ENCODE measurements around the gene NSMF. TPM values are rescaled to one million over a fixed set of nuclear protein-coding genes. Genes with fewer than 3 reads are reported as not detected.

NSMF gene
- polyA plus RNA-seq, 4 donors: 25.4 to 76.9 (median 45.6) TPM

GRCh38 chr9:137441289-137441934 is 17.7 kb downstream of the NSMF start, which contains the start of gene ENTPD8:
ENTPD8 (minus strand) TSS chr9:137441357; CDS start chr9:137438285, 3,072 bp downstream.
- peaks cover 0 to 5% (median 0%) of the 10 kb centered on the region in 3 donors for H3K27me3 ChIP-seq (ENCODE audit: control insufficient read depth in 3 of 3, insufficient read depth in 3 of 3, low read length in 3 of 3)
- 1 to 2% (median 1%) methylated on average over 43 to 62 of the region's 62 CpGs for WGBS, 3 donors
- H3K4me1 ChIP-seq (ENCODE audit: control insufficient read depth in 3 of 3, insufficient read depth in 2 of 3, low read depth in 1 of 3, low read length in 2 of 3): peaks cover 0 to 18% (median 0%) of the 10 kb centered on the region in 3 donors
- no peaks in the 10 kb centered on the region for H3K36me3 ChIP-seq (ENCODE audit: control insufficient read depth in 3 of 3, insufficient read depth in 2 of 3, low read depth in 1 of 3, low read length in 3 of 3)
- no peaks in the 10 kb centered on the region for H3K9me3 ChIP-seq (ENCODE audit: control insufficient read depth in 2 of 2, insufficient read depth in 1 of 2, low read depth in 1 of 2, low read length in 1 of 2)
- peak within 1 kb of the TSS in 2 of 3 donors; percentile 45 to 71 for H3K27ac ChIP-seq (ENCODE audit: low read depth in 1 of 3, low read length in 2 of 3)
- DNase-seq (peak; percentile 90 to 96), FAIRE-seq (no peak)
- peak within 1 kb of the TSS; percentile 5 to 37 (median 35) for H3K4me3 ChIP-seq (ENCODE audit: low read depth in 1 of 3, low read length in 3 of 3)

GRCh38 chr9:137439158-137439714 is 19.9 kb downstream of the NSMF start:
- H3K4me1 ChIP-seq (ENCODE audit: control insufficient read depth in 3 of 3, insufficient read depth in 2 of 3, low read depth in 1 of 3, low read length in 2 of 3): peaks cover 0 to 5% (median 0%) of the 10 kb centered on the region in 3 donors
- peaks cover 0 to 13% (median 0%) of the 10 kb centered on the region in 3 donors for H3K36me3 ChIP-seq (ENCODE audit: control insufficient read depth in 3 of 3, insufficient read depth in 2 of 3, low read depth in 1 of 3, low read length in 3 of 3)
- H3K9me3 ChIP-seq (ENCODE audit: control insufficient read depth in 2 of 2, insufficient read depth in 1 of 2, low read depth in 1 of 2, low read length in 1 of 2): no peaks in the 10 kb centered on the region
- H3K4me3 ChIP-seq (ENCODE audit: low read depth in 1 of 3, low read length in 3 of 3): peak overlapping the region in 1 of 3 donors; percentile 4
- no peaks in the 10 kb centered on the region for H3K27me3 ChIP-seq (ENCODE audit: control insufficient read depth in 3 of 3, insufficient read depth in 3 of 3, low read length in 3 of 3)
- FAIRE-seq (no peak), DNase-seq (no peak)
- 21 to 64% (median 44%) methylated on average over 18 of the region's 18 CpGs for WGBS, 3 donors
- H3K27ac ChIP-seq (ENCODE audit: low read depth in 1 of 3, low read length in 2 of 3): no peak overlapping the region

GRCh38 chr9:137438591-137439157 is 20.5 kb downstream of the NSMF start:
- FAIRE-seq: no peak
- no peaks in the 10 kb centered on the region for H3K27me3 ChIP-seq (ENCODE audit: control insufficient read depth in 3 of 3, insufficient read depth in 3 of 3, low read length in 3 of 3)
- peaks cover 0 to 5% (median 0%) of the 10 kb centered on the region in 3 donors for H3K4me1 ChIP-seq (ENCODE audit: control insufficient read depth in 3 of 3, insufficient read depth in 2 of 3, low read depth in 1 of 3, low read length in 2 of 3)
- WGBS, 3 donors: 34 to 78% (median 44%) methylated on average over 18 to 22 of the region's 22 CpGs
- H3K9me3 ChIP-seq (ENCODE audit: control insufficient read depth in 2 of 2, insufficient read depth in 1 of 2, low read depth in 1 of 2, low read length in 1 of 2): no peaks in the 10 kb centered on the region
- H3K4me3 ChIP-seq (ENCODE audit: low read depth in 1 of 3, low read length in 3 of 3): peak overlapping the region in 1 of 3 donors; percentile 4
- H3K36me3 ChIP-seq (ENCODE audit: control insufficient read depth in 3 of 3, insufficient read depth in 2 of 3, low read depth in 1 of 3, low read length in 3 of 3): peaks cover 0 to 19% (median 0%) of the 10 kb centered on the region in 3 donors
- no peak overlapping the region for H3K27ac ChIP-seq (ENCODE audit: low read depth in 1 of 3, low read length in 2 of 3)
- no peak for DNase-seq

- Histone ChIP-seq H3K27me3 (ENCODE audit: control insufficient read depth in 3 of 3, insufficient read depth in 3 of 3, low read length in 3 of 3) (no peaks in the 10 kb centered on the region), H3K36me3 (ENCODE audit: control insufficient read depth in 3 of 3, insufficient read depth in 2 of 3, low read depth in 1 of 3, low read length in 3 of 3) (peaks cover 0 to 24% (median 0%) of the 10 kb centered on the region in 3 donors), H3K27ac (ENCODE audit: low read depth in 1 of 3, low read length in 2 of 3) (peak overlapping the region in 1 of 3 donors; percentile 9), H3K4me1 (ENCODE audit: control insufficient read depth in 3 of 3, insufficient read depth in 2 of 3, low read depth in 1 of 3, low read length in 2 of 3) (peaks cover 0 to 5% (median 0%) of the 10 kb centered on the region in 3 donors), H3K9me3 (ENCODE audit: control insufficient read depth in 2 of 2, insufficient read depth in 1 of 2, low read depth in 1 of 2, low read length in 1 of 2) (no peaks in the 10 kb centered on the region), H3K4me3 (ENCODE audit: low read depth in 1 of 3, low read length in 3 of 3) (peak overlapping the region in 1 of 3 donors; percentile 13)
- DNase-seq: peak in 1 of 2 donors; percentile 36
- no peak for FAIRE-seq
- 27 to 76% (median 43%) methylated on average over 38 to 40 of the region's 40 CpGs for WGBS, 3 donors
Observed at GRCh38 chr9:137437691-137438590, 21.2 kb downstream of the NSMF start.

- peak overlapping the region in 1 of 3 donors; percentile 47 for H3K27ac ChIP-seq (ENCODE audit: low read depth in 1 of 3, low read length in 2 of 3)
- H3K4me1 ChIP-seq (ENCODE audit: control insufficient read depth in 3 of 3, insufficient read depth in 2 of 3, low read depth in 1 of 3, low read length in 2 of 3): peaks cover 0 to 1% (median 0%) of the 10 kb centered on the region in 3 donors
Observed at GRCh38 chr9:137436761-137437600, 22.2 kb downstream of the NSMF start.

GRCh38 chr9:137435980-137436760 is 23.0 kb downstream of the NSMF start:
- Histone ChIP-seq H3K36me3 (ENCODE audit: control insufficient read depth in 3 of 3, insufficient read depth in 2 of 3, low read depth in 1 of 3, low read length in 3 of 3) (peaks cover 0 to 33% (median 0%) of the 10 kb centered on the region in 3 donors), H3K27ac (ENCODE audit: low read depth in 1 of 3, low read length in 2 of 3) (peak overlapping the region in 1 of 3 donors; percentile 47), H3K4me3 (ENCODE audit: low read depth in 1 of 3, low read length in 3 of 3) (peak overlapping the region in 1 of 3 donors; percentile 16), H3K4me1 (ENCODE audit: control insufficient read depth in 3 of 3, insufficient read depth in 2 of 3, low read depth in 1 of 3, low read length in 2 of 3) (no peaks in the 10 kb centered on the region), H3K27me3 (ENCODE audit: control insufficient read depth in 3 of 3, insufficient read depth in 3 of 3, low read length in 3 of 3) (no peaks in the 10 kb centered on the region), H3K9me3 (ENCODE audit: control insufficient read depth in 2 of 2, insufficient read depth in 1 of 2, low read depth in 1 of 2, low read length in 1 of 2) (no peaks in the 10 kb centered on the region)
- peak in 1 of 2 donors; percentile 83 for DNase-seq
- FAIRE-seq: no peak
- 14 to 63% (median 32%) methylated on average over 40 to 42 of the region's 42 CpGs for WGBS, 3 donors

More at GRCh38 chr9:137436761-137437600, 22.2 kb downstream of the NSMF start:
- H3K9me3 ChIP-seq (ENCODE audit: control insufficient read depth in 2 of 2, insufficient read depth in 1 of 2, low read depth in 1 of 2, low read length in 1 of 2): no peaks in the 10 kb centered on the region
- peak overlapping the region in 1 of 3 donors; percentile 20 for H3K4me3 ChIP-seq (ENCODE audit: low read depth in 1 of 3, low read length in 3 of 3)
- no peaks in the 10 kb centered on the region for H3K27me3 ChIP-seq (ENCODE audit: control insufficient read depth in 3 of 3, insufficient read depth in 3 of 3, low read length in 3 of 3)
- FAIRE-seq (no peak), DNase-seq (peak in 1 of 2 donors; percentile 63)
- H3K36me3 ChIP-seq (ENCODE audit: control insufficient read depth in 3 of 3, insufficient read depth in 2 of 3, low read depth in 1 of 3, low read length in 3 of 3): peaks cover 0 to 25% (median 0%) of the 10 kb centered on the region in 3 donors
- WGBS, 3 donors: 20 to 70% (median 43%) methylated on average over 23 to 24 of the region's 24 CpGs

- Histone ChIP-seq H3K36me3 (ENCODE audit: control insufficient read depth in 3 of 3, insufficient read depth in 2 of 3, low read depth in 1 of 3, low read length in 3 of 3) (peaks cover 0 to 41% (median 0%) of the 10 kb centered on the region in 3 donors), H3K4me3 (ENCODE audit: low read depth in 1 of 3, low read length in 3 of 3) (no peak overlapping the region), H3K27ac (ENCODE audit: low read depth in 1 of 3, low read length in 2 of 3) (no peak overlapping the region), H3K4me1 (ENCODE audit: control insufficient read depth in 3 of 3, insufficient read depth in 2 of 3, low read depth in 1 of 3, low read length in 2 of 3) (no peaks in the 10 kb centered on the region), H3K27me3 (ENCODE audit: control insufficient read depth in 3 of 3, insufficient read depth in 3 of 3, low read length in 3 of 3) (no peaks in the 10 kb centered on the region), H3K9me3 (ENCODE audit: control insufficient read depth in 2 of 2, insufficient read depth in 1 of 2, low read depth in 1 of 2, low read length in 1 of 2) (no peaks in the 10 kb centered on the region)
- no peak for FAIRE-seq
- 49 to 79% (median 63%) methylated on average over 15 to 20 of the region's 20 CpGs for WGBS, 3 donors
- no peak for DNase-seq
Observed at GRCh38 chr9:137435381-137435891, 23.7 kb downstream of the NSMF start.

Data from small intestine (tissue), 7 donors.